GM18517 (cell line): ENCODE measurements around the gene CNOT6.
A peak's percentile ranks its signal among the peaks of the same experiment; 100 is the strongest.
"Not testable (repeated sequence)": the region's sequence is repeated elsewhere in the genome, so short reads cannot be mapped to it uniquely, and the experiment has no call there.

Experiments
- ATAC-seq: cut with Tn5 transposase; IDR thresholded peaks from one replicate; pipeline ENCODE4 v1.9.1; 2021; ENCODE audit warnings: mild to moderate bottlenecking, moderate library complexity; ENCODE audit not compliant: unreplicated experiment

CNOT6 gene

DNA sequence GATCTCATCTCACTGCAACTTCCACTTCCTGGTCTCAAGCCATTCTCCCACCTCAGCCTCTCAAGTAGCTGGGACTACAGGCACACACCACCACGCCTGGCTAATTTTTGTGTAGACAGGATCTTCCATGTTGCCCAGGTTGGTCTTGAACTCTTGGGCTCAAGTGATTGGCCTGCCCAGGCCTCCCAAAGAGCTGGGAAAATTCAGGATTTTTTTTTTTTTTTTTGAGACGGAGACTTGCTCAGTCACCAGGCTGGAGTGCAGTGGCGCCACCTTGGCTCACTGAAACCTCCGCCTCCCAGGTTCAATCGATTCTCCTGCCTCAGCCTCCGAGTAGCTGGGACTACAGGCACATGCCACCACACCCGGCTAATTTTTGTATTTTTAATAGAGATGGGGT is 21.8 kb downstream of the CNOT6 start:
- not testable (repeated sequence) for ATAC-seq

GRCh38 chr5:180516440-180516839 is 22.3 kb downstream of the CNOT6 start:
- no peak for ATAC-seq

- ATAC-seq: no peak
Measured at GRCh38 chr5:180519098-180519497, 24.9 kb downstream of the CNOT6 start.

GRCh38 chr5:180521101-180521500 is 26.9 kb downstream of the CNOT6 start:
- ATAC-seq: no peak

DNA sequence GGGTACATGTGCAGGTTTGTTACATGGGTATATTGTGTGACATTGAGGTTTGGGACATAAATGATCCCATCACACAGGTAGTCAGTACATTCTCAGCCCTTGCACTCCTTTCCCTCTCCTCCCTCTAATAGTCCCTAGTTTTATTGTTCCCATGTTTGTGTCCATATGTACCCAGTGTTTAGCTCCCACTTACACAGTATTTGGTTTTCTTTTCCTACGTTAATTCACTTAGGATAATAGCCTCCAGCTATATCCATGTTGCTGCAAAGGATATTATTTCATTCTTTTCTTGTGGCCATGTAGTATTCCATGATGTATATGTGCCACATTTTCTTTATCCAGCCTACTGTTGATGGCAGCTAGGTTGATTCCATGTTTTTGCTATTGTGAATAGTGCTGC is 27.4 kb downstream of the CNOT6 start:
- ATAC-seq: no peak

- no peak for ATAC-seq
Measured at GRCh38 chr5:180522330-180522729, 28.2 kb downstream of the CNOT6 start.

DNA sequence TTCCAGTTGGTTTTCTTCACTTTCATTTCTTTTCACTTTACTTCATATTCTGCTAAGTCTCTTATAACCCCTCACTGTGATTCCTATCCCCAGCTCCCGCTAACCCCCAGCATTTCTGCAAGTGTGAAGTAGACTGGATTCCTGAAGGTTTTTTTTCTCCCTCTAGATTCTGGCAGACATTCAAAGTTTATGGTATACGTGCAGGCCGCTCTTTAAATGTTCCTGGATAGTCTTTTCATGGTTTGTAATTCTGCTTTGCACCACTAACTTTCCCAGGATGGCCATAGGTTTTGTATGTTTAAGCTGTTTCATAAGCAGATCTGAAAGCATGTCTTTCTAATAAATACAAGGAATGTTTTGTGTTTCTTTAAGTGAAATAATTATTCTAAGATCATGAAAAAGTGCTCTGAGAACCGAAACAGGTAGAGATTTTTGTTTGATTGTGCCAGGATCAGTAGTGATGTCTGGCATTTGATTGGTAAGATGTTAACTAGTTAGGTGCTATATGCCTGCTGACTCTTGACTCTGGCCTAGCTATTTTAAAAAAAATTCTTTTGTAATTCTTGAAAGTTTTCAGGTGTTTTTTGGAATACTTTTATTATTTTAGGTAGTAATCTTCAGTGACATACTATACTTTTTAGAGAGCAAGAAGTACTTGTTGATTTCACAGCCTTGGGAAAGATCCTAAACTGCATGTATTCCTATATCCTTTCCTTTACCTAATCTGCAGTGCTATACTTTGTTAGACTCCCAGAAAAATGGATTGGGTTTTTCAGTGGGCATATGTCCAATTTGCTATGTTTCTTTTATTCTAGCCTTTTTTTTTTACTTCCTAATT is 29.7 kb downstream of the CNOT6 start:
- no peak for ATAC-seq

DNA sequence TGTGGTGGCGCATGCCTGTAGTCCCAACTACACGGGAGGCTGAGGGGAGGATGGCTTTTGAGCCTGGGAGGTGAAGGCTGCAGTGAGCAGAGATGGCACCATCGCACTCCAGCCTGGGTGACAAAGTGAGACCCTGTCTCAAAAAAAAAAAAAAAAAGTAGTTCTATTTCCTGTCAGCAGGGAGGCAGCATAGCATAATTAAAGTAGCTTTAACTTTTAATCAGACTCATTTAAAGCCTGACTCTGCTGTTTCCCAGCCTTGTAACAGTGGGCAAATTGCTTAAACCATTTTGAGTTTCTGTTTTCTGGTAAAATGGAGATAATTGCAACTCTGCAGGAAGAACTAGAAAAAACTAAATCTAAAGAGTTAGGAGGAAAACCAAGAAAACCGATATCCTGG is 31.2 kb downstream of the CNOT6 start:
- no peak for ATAC-seq

DNA sequence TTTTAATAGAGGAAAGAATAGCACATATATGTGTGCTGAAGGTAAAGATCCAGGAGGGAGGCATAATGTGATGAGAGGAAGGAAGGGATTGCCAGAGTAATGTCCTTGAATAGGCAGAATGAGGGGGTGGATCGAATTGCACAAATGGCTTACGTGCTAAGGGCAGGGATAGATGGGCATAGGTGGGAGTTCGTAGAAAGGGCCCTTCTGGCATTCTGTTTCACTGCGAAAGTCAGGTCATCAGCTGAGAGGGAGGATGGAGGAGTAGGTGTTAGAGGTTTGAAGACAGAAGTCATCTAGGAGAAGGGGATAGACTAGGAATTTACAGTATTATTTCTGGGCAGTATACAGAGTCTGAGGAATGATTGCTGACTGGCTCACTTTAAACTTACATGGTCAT is 32.1 kb downstream of the CNOT6 start:
- ATAC-seq: no peak

DNA sequence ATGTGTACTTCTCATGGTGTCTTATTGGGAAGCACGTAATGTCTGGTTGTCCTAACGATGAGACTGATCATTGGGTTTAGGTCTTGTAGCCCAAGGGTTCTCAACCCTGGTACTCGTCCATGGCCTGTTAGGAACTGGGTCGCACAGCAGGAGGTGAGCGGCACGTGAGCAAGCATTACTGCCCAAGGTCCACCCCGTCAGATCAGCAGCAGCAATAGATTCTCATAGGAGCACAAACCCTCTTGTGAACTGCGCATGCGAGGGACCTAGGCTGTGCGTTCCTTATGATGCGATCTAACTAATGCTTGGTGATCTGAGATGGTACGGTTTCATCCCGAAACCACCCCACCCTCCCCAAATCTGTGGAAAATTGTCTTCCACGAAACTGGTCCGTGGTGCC is 33.5 kb downstream of the CNOT6 start:
- ATAC-seq: no peak

GRCh38 chr5:180531036-180531585 is 36.9 kb downstream of the CNOT6 start:
- ATAC-seq: not testable (repeated sequence)

DNA sequence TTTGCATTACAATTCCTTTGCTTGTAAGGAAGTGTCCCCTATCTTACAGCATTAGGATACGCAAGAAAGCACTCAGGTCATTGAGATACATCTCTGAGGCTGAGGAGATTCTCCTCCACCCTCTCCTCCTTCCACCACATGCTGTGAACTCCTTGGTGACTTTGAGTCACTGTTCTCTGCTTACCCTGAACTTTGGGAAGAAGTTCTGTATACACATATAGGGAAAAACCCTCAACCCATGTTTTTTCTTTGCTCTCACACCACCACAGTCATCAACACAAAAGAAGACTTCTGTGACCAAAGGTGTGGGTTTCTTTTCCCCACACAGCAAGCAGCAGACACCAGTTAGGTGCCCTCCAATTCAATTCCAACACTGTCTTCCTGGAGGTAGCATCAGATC is 38.1 kb downstream of the CNOT6 start:
- ATAC-seq: no peak

DNA sequence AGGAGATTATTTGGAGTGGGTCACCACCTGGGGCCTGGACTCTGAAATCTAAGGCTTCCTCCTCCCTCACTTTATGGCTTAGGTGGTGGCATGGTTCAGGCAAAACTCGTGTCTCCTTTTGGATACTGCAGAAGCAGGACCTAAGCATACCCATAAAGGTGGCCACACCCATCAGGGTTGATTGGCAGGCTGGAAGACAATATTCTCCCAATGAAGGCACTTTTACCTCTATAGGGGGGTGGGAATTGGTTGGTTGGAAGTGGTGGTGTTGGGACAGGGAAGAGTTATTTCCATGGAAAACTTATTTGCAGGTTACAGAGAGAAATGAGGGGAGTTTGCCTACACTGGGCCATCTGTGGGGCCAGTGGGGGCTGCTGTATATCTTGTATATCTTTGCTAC is 39.7 kb downstream of the CNOT6 start:
- no peak for ATAC-seq

DNA sequence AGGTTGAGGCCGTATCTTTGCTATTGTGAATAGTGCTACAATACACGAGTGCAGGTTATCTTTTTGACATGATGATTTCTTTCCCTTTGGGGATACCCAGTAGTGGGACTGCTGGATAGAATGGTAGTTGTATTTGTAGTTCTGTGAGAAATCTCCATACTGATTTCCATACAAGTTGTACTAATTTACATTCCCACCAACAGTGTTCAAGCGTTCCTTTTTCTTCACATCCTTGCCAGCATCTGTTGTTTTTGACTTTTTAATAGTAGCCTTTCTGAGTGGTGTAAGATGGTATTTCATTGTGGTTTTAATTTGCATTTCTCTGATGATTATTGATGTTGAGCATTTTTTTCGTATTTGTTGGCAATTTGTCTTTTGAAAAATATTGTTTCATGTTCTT is 41.4 kb downstream of the CNOT6 start:
- ATAC-seq: no peak

- peak; percentile 85 for ATAC-seq
Measured at GRCh38 chr5:180540050-180540694, 46.0 kb downstream of the CNOT6 start.

DNA sequence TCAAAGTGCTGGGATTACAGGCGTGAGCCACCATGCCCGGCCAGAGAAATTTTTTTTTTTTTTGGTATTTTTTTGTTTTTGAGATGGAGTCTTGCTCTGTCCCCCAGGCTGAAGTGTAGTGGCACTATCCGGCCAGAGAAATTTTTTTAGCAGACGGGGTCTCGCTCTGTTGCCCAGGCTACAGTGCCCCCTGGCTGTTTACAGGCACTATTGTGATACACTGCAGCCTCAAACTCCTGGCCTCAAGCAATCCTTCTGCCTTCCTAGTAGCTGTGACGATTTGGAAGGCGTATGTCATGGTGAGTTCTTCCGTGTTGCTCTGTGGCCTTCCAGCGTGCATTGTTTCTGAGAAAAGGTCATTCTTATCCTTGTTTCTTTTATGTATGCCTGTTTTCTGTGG is 47.5 kb downstream of the CNOT6 start:
- no peak for ATAC-seq

GRCh38 chr5:180545248-180545647 is 51.1 kb downstream of the CNOT6 start:
- no peak for ATAC-seq

- ATAC-seq: no peak
Measured at GRCh38 chr5:180548563-180548962, 54.4 kb downstream of the CNOT6 start.

- no peak for ATAC-seq
Measured at GRCh38 chr5:180553530-180553929, 59.4 kb downstream of the CNOT6 start.

GRCh38 chr5:180555168-180555921 is 61.2 kb downstream of the CNOT6 start:
- no peak for ATAC-seq

GRCh38 chr5:180557217-180557809 is 63.1 kb downstream of the CNOT6 start:
- no peak for ATAC-seq
